Peyer's patch (tissue), 4 donors: ENCODE data around the gene ATP11A.

ENCODE experiments used
- POLR2A ChIP-seq, 2 donors: fragments of 450-650 bp; IDR thresholded peaks; one replicate each; pipeline ENCODE4 v1.5.1; 2017; ENCODE audit warnings: antibody characterized with exemption in 2 of 2, mild to moderate bottlenecking in 2 of 2, moderate library complexity in 2 of 2
- TF ChIP-seq, protein P1 (sequence below), 6 experiments: fragments of 450-650 bp in 4 of 6; fragments of 200-600 bp in 2 of 6; sonication (generic) in 1 of 6; IDR thresholded peaks; one replicate each; pipeline ENCODE4 v1.5.1; 2017 to 2019; ENCODE audit warnings: antibody characterized with exemption in 6 of 6, mild to moderate bottlenecking in 3 of 6, moderate library complexity in 1 of 6

- TF ChIP-seq, protein P1, sequence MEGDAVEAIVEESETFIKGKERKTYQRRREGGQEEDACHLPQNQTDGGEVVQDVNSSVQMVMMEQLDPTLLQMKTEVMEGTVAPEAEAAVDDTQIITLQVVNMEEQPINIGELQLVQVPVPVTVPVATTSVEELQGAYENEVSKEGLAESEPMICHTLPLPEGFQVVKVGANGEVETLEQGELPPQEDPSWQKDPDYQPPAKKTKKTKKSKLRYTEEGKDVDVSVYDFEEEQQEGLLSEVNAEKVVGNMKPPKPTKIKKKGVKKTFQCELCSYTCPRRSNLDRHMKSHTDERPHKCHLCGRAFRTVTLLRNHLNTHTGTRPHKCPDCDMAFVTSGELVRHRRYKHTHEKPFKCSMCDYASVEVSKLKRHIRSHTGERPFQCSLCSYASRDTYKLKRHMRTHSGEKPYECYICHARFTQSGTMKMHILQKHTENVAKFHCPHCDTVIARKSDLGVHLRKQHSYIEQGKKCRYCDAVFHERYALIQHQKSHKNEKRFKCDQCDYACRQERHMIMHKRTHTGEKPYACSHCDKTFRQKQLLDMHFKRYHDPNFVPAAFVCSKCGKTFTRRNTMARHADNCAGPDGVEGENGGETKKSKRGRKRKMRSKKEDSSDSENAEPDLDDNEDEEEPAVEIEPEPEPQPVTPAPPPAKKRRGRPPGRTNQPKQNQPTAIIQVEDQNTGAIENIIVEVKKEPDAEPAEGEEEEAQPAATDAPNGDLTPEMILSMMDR (IDR thresholded peaks at IDR 0.05) = no peak
- TF ChIP-seq POLR2A (IDR thresholded peaks at IDR 0.05) = no peak
These were observed 106.5 kb downstream of the ATP11A start for GRCh38 chr13:112796190-112796915.
